Stimulated activated effector memory CD8-positive, alpha-beta T cell treated with anti-CD3 and anti-CD28 coated beads, Interleukin-12 subunit alpha, Interleukin-12 subunit beta, amount 100 ng/mL, for 72 hours (primary cell): ENCODE data around the gene PCDH9.
A peak's percentile ranks its signal among the peaks of the same experiment; 100 is the strongest.

Source experiments
- ATAC-seq: fragments of 150-1000 bp; cut with Tn5 transposase; 2 replicates; pipeline ENCODE4 v1.10.0; 2021
- DNase-seq, 2 donors: peaks; one replicate each; pipeline ENCODE4 v3.0.0; 2021 to 2022; ENCODE audit warnings: low spot score in 2 of 2
- H3K27ac Mint-ChIP-seq: one replicate; pipeline ENCODE4 v1.8.0; 2022; ENCODE audit warnings: mild to moderate bottlenecking, mixed read lengths
- H3K36me3 Mint-ChIP-seq: one replicate; pipeline ENCODE4 v1.8.0; 2022; ENCODE audit warnings: mild to moderate bottlenecking, mixed read lengths
- H3K4me1 Mint-ChIP-seq: one replicate; pipeline ENCODE4 v1.8.0; 2022; ENCODE audit warnings: mixed read lengths
- H3K4me3 Mint-ChIP-seq: one replicate; pipeline ENCODE4 v1.8.0; 2022; ENCODE audit warnings: mild to moderate bottlenecking, mixed read lengths
- H3K9me3 Mint-ChIP-seq: one replicate; pipeline ENCODE4 v1.8.0; 2022; ENCODE audit warnings: mixed read lengths

PCDH9 gene

DNA sequence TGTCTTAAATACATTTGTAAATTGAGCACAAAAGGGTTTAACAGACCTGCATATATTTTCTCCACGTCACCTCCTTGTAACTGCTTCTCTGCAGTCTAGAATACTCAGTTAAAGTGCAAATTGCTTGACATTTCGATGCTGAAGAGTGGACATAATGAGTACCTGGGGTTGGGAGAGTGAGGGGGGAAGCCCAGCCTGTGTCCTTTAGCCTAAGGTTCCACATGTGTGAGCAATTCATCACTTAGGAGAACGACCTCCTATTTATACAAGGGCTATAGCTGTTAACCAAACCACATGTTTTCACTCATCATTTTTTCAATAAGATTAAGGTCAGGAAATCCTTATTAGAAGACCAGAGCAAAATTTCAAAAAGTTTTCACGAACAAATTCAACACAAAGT, 29.5 kb downstream of the PCDH9 start:
- H3K4me1 Mint-ChIP-seq, result no peaks in the 10 kb centered on the region
- no peak for ATAC-seq
- no peaks in the 10 kb centered on the region for H3K36me3 Mint-ChIP-seq
- H3K9me3 Mint-ChIP-seq, result no peaks in the 10 kb centered on the region
- no peak overlapping the region for H3K27ac Mint-ChIP-seq
- H3K4me3 Mint-ChIP-seq, result no peak overlapping the region
- no peak for DNase-seq

DNA sequence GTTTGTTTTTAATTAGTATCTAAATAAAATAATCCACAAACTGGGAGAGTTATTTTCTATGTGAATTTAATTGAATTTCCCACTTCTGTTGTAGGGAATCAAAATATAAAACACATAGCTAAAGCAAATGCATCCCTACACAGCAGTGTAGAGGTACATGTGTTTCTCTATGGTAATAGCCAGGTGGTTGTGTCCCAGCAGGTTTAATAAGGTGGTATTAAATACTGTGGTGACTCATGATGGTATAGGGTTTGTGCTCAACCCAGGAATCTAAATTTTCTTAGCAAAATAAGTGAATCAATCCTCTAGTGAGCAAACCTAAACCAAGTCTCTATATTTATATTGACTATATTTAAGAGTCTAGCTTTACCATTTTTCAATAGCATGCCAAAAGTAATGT, 30.0 kb downstream of the PCDH9 start:
- no peak overlapping the region for H3K4me3 Mint-ChIP-seq
- DNase-seq (no peak), ATAC-seq (no peak)
- no peaks in the 10 kb centered on the region for H3K4me1 Mint-ChIP-seq
- H3K27ac Mint-ChIP-seq, result no peak overlapping the region
- H3K36me3 Mint-ChIP-seq, result no peaks in the 10 kb centered on the region
- H3K9me3 Mint-ChIP-seq, result no peaks in the 10 kb centered on the region

DNA sequence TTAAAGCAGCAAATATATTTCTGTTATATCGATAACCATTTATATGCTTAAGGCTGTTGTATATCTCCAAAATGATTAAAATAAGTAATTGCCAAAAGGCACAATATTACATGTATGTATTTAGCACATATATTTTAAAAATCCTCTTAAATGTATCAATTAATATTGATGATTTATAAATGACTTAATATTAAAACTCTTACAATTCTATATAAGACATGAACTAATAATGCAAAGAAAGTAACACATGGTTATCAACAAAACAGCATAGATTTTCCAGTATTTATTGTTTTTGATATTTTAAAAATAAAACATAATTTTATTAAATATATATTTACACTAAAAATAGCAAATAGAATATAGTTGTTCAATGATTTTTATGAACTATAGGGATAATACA, 32.4 kb downstream of the PCDH9 start:
- Mint-ChIP-seq H3K4me1 (no peaks in the 10 kb centered on the region), H3K36me3 (no peaks in the 10 kb centered on the region), H3K9me3 (no peaks in the 10 kb centered on the region), H3K4me3 (no peak overlapping the region), H3K27ac (no peak overlapping the region)
- ATAC-seq (no peak), DNase-seq (no peak)

DNA sequence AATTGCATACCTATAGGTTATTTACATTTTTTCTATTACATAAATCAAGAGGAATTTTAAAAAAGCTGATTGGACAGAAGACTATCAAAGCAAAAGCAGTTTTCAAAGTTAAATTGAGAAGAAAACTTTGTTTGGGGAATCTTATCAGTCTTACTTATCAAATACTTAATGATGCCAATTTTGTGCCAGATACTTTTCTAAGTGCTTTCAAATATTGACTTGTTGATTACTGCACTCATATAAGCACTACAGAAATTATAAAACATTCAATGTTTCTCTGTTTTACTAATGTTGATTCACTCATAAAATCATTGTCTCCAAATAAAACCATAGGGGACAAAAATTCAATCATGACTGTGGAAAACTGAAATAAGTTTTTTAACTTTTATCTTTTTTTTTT, 36.2 kb downstream of the PCDH9 start:
- ATAC-seq, result no peak
- no peak overlapping the region for H3K4me3 Mint-ChIP-seq
- peaks cover 3% of the 10 kb centered on the region for H3K9me3 Mint-ChIP-seq
- no peak overlapping the region for H3K27ac Mint-ChIP-seq
- no peaks in the 10 kb centered on the region for H3K36me3 Mint-ChIP-seq
- no peak for DNase-seq
- no peaks in the 10 kb centered on the region for H3K4me1 Mint-ChIP-seq

DNA sequence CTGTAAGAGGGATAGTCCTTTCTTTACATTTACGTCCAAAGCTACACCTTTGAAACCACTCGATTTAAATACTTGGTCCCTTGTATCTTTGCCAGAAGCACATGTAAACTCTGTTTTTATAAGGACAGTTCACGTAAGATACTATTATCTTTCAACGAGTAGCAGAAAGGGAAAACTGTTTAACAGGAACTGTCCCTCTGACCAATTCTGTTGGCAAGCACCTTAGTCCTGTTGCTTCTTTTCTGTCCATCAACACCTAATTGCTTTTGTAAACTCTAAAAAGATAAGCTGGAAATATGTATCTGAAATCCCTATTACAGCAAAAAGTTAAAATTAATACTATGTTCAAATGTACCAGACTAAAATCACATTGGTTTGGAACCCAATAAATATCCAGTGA, 37.4 kb downstream of the PCDH9 start:
- no peak overlapping the region for H3K4me3 Mint-ChIP-seq
- no peak for ATAC-seq
- no peaks in the 10 kb centered on the region for H3K36me3 Mint-ChIP-seq
- DNase-seq, result no peak
- H3K9me3 Mint-ChIP-seq, result peaks cover 3% of the 10 kb centered on the region
- H3K4me1 Mint-ChIP-seq, result no peaks in the 10 kb centered on the region
- no peak overlapping the region for H3K27ac Mint-ChIP-seq

DNA sequence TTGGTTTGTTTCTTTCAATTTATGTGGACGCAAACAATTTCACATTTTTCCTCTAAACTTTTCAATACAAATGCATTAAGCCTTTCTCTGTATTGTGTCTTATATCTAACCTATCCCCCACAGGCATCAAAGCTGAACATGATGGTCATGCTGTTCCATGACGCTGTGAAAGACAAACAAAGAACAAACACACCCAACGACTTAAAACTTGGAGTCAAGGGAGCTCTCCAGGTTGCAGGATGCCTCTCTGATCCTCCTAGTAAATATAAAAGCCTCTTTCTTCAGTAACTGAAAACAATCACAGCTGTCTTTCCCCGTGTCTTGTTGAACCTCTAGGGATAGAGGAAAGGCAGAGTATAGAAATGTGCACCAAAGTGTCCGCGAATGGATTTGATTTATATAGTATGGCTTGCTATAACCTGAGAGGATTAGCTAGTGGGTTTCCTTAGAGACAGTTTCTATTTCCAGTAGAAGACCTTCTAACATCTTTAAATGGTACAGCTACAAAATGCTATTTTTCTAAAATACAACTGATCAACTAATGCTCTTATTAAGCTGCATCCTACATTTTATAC, 43.1 kb downstream of the PCDH9 start:
- no peaks in the 10 kb centered on the region for H3K4me1 Mint-ChIP-seq
- no peak for ATAC-seq
- H3K27ac Mint-ChIP-seq, result no peak overlapping the region
- H3K4me3 Mint-ChIP-seq, result no peak overlapping the region
- H3K9me3 Mint-ChIP-seq, result peaks cover 6% of the 10 kb centered on the region
- H3K36me3 Mint-ChIP-seq, result no peaks in the 10 kb centered on the region
- DNase-seq, result no peak

DNA sequence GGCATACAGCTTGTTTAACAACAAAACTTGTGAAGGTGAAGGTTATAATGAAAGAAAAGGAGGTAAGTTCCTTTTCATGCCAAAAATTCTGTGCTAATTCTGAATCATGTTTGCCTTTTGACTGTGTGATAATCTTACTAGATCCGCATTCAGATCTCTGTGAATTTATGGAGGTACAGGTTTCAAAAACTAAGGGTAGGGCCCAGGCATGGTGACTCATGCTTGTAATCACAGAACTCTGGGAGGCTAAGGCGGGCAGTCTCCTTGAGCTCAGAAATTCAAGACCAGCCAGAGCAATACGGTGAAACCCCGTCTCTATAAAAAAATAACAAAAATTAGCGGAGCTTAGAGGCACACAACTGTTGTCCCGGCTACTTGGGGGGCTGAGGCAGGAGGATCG, 45.9 kb downstream of the PCDH9 start:
- Mint-ChIP-seq H3K27ac (no peak overlapping the region), H3K4me1 (no peaks in the 10 kb centered on the region)
- no peak for DNase-seq

DNA sequence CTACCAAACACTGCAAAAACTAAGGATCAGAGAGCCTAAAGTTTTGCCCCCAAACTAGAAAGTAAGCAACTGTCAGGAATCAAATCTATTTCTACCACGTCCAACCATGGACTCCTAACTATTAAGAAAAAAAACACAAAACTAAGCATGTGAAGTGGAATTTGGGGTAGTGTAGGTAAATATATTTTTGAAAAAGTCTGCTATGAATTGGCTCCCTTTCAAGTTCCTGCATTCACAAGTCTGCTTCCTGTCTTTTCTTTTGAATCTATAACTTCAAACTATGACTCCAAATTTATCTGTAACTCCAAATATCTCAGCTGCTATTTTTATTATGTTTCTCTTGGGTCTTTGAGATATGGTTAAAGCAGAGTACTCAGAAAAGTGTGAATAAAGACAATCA, 47.0 kb downstream of the PCDH9 start:
- Mint-ChIP-seq H3K4me1 (no peaks in the 10 kb centered on the region), H3K4me3 (no peak overlapping the region), H3K9me3 (peaks cover 6% of the 10 kb centered on the region), H3K36me3 (no peaks in the 10 kb centered on the region), H3K27ac (no peak overlapping the region)
- DNase-seq, result no peak
- ATAC-seq, result no peak

More for the DNA sequence above, 45.9 kb downstream of the PCDH9 start:
- Mint-ChIP-seq H3K9me3 (peaks cover 6% of the 10 kb centered on the region), H3K4me3 (no peak overlapping the region), H3K36me3 (no peaks in the 10 kb centered on the region)
- ATAC-seq, result no peak

DNA sequence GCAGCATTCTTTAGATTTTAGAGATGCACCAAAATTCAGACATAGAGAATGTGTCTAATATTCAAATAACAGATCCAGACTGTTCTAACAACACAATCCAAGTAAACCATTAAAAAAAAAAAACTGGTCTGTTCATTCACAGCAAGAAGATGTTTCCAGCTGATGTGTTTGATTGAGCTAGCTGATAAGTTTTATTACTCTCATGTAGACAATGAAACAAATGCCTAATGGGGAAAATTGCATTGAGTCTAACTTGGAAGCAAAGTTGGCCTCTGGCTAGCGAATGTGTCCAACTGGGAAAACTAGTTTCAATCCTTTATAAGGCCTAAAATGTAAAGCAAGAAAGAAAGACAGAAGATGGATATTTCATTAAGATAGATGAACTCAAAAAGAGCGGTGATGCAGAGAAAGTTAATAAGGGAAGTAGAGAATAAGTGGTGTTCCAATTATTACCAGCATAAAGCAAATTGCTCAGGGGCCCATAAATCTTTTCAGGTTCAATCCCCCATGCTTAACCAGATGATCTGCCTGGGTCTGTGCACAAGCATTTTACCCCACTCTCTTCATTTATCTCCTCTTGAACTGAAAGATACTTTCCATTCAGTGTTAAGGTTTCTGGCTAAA, 54.2 kb downstream of the PCDH9 start:
- Mint-ChIP-seq H3K4me3 (no peak overlapping the region), H3K27ac (no peak overlapping the region), H3K9me3 (peaks cover 5% of the 10 kb centered on the region), H3K36me3 (no peaks in the 10 kb centered on the region), H3K4me1 (no peaks in the 10 kb centered on the region)
- ATAC-seq, result no peak
- DNase-seq, result no peak

DNA sequence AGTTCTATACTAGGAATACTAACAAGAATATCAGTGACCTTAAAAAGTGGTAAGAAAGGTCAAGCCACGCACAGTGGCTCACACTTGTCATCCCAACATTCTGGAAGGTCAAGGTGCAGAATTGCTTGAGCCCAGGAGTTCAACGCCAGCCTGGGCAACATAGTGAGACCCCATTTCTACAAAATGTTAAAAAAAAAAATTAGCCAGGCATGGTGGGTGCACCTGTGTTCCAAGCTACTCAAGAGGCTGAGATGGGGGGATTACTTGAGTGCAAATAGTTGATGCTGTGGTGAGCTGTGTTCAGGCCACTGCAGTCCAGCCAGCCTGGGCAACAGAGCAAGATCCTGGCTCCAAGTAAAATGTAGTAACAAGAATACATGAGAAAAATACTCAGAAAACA, 61.8 kb downstream of the PCDH9 start:
- Mint-ChIP-seq H3K36me3 (no peaks in the 10 kb centered on the region), H3K9me3 (peaks cover 3% of the 10 kb centered on the region)

DNA sequence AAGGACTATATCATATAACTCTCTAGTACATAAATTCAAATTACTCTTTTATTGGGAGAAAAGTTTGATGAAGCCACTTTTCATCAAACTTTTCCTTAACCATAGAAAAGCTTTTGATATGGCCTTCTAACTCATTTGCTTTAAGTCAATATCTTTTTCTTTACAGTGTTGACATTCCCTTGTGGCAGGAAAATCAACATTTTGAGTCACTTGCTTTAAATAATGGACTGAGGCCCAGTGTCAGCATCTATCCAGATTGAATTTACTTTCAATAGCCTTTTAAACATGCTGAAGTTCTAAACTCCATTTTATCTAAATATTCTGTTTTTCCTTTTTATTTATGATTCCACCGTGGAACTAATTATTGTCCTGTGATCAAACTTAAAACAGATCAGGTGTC, 62.7 kb downstream of the PCDH9 start:
- Mint-ChIP-seq H3K36me3 (no peaks in the 10 kb centered on the region), H3K4me3 (no peak overlapping the region), H3K4me1 (no peaks in the 10 kb centered on the region), H3K27ac (no peak overlapping the region), H3K9me3 (peaks cover 3% of the 10 kb centered on the region)
- ATAC-seq, result no peak
- DNase-seq, result no peak

More for the DNA sequence above, 61.8 kb downstream of the PCDH9 start:
- ATAC-seq (no peak), DNase-seq (no peak)
- H3K27ac Mint-ChIP-seq, result no peak overlapping the region
- H3K4me1 Mint-ChIP-seq, result no peaks in the 10 kb centered on the region
- H3K4me3 Mint-ChIP-seq, result no peak overlapping the region

DNA sequence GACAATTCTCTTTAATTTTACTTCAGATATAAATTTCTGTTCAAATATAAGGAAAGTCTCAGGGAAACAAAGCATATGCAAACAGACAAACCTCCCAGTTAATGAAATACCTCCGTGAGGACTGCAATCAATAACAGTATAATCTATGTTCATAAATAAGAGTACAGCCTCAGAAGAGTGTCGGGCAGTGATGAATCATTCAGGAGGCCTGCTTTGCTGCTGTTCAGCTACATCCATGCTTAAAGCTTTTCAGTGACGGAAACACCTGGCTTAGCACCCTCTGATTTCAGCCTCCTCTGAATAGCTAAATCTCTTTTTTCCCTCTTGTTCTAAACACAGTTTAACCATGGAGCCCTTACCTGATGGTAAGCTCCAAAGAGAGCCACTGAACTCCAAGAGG, 69.0 kb downstream of the PCDH9 start:
- no peak overlapping the region for H3K27ac Mint-ChIP-seq

DNA sequence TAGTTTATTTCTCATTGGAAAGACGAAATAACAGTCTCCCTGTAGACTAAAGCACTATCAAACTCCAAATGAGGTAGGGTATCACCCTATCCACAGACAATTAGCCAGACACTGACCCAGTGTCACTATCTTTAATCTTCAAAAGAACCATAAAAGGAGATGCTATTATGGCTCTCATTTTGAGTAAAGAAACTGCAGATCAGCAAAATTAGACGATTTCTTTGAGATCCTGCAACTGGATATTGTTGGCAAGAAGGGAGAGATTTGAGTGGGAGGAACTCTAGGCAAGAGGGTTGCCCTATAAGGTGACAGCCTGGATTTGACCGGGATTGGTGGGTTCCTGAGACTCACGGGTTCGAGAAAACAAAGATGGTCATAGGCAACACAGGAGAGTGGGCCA, 71.2 kb downstream of the PCDH9 start:
- no peak for DNase-seq
- no peak for ATAC-seq
- Mint-ChIP-seq H3K27ac (no peak overlapping the region), H3K4me3 (no peak overlapping the region), H3K4me1 (no peaks in the 10 kb centered on the region), H3K36me3 (no peaks in the 10 kb centered on the region), H3K9me3 (peaks cover 7% of the 10 kb centered on the region)

More for the DNA sequence above, 69.0 kb downstream of the PCDH9 start:
- ATAC-seq, result no peak
- Mint-ChIP-seq H3K4me3 (no peak overlapping the region), H3K4me1 (no peaks in the 10 kb centered on the region), H3K9me3 (peaks cover 7% of the 10 kb centered on the region), H3K36me3 (no peaks in the 10 kb centered on the region)
- no peak for DNase-seq

DNA sequence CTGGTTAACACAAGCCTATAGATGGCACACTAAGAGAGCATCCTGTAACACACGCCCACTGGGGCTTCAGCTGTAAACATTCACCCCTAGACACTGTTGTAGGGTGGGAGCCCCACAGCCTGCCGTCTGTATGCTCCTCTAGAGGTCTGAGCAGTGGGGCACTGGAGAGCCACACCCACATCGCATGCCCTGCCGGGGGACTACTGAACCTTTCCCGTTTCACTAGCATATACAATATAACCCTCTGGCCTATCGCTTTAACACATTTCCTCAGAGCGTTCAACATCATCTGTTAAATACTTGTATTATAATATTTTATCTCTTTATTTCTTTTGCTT, 73.4 kb downstream of the PCDH9 start:
- no peak overlapping the region for H3K27ac Mint-ChIP-seq
- ATAC-seq (peak; percentile 11), DNase-seq (no peak)
- no peaks in the 10 kb centered on the region for H3K4me1 Mint-ChIP-seq
- H3K36me3 Mint-ChIP-seq, result no peaks in the 10 kb centered on the region
- H3K9me3 Mint-ChIP-seq, result peaks cover 12% of the 10 kb centered on the region
- no peak overlapping the region for H3K4me3 Mint-ChIP-seq

DNA sequence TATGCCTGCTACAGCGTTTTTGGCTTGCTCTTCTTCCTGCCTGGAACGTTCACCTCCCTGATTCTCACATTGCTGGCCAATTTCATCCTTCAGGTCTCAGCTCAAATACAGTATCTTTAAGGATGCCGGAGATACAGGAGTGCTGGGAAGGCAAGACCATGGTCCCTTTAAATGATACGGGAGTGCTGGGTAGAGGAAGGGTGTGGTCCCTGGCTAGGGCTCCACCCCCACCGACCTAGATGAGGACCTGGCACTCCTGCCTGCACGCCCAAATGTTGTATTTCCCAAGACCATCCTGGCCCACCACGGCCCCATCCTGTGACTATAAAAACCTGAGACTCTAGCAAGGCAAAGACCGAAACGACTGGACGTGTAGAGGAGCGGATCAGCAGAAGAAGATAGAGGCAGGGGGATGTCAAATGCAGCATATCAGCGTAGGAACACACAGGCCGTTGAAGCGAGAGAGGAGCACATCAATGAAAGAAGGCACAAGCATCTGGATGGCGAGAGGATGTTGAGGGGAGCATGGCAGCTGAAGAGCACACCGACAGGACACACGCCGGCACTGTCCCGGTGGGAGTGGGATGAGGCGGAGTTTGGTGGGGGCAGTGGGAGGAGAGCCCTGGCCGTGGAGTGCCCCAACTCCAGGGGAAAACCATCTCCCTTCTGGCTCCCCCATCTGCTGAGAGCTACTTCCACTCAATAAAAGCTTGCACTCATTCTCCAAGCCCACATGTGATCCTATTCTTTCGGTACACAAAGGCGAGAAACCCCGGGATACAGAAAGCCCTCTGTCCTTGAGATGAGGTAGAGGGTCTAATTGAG, 74.0 kb downstream of the PCDH9 start:
- Mint-ChIP-seq H3K27ac (no peak overlapping the region), H3K4me3 (no peak overlapping the region), H3K4me1 (no peaks in the 10 kb centered on the region), H3K36me3 (no peaks in the 10 kb centered on the region), H3K9me3 (peaks cover 12% of the 10 kb centered on the region)
- DNase-seq (no peak), ATAC-seq (no peak)

DNA sequence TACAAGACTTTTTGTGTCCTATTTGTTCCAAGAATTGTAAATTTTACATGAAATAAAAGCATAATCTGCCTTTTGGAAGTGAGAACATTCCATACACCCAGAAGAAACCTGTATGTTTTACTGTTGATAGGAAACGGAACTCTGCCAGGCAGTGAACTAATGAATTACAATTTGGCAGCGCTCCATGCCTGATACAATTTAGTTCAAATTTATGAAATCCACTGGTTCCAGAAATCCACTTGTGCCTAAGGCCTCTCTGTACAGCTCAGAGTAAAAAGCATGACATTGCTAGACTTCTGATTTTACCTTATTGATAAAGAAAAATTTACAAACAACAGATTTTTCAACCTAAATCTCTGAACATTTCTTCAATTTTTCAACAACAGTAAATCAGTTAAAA, 78.1 kb downstream of the PCDH9 start:
- no peaks in the 10 kb centered on the region for H3K36me3 Mint-ChIP-seq
- DNase-seq, result no peak
- H3K27ac Mint-ChIP-seq, result no peak overlapping the region
- no peaks in the 10 kb centered on the region for H3K4me1 Mint-ChIP-seq
- no peak for ATAC-seq
- H3K4me3 Mint-ChIP-seq, result no peak overlapping the region
- H3K9me3 Mint-ChIP-seq, result peaks cover 9% of the 10 kb centered on the region
